Jurkat, Clone E6-1 (cell line): ENCODE measurements around the gene KIRREL2.
A peak's percentile ranks its signal among the peaks of the same experiment; 100 is the strongest.
"Not testable (repeated sequence)": the region's sequence is repeated elsewhere in the genome, so short reads cannot be mapped to it uniquely, and the experiment has no call there.

Experiments
- DNase-seq: peaks from one replicate; pipeline ENCODE4 v3.0.0-alpha.2; 2011; ENCODE audit warnings: low read depth, low spot score
- H3K4me3 ChIP-seq: 2 replicates; pipeline ENCODE4 v1.5.1; 2011; ENCODE audit warnings: mild to moderate bottlenecking, low read length, control low read depth, moderate library complexity

Gene KIRREL2

GRCh38 chr19:35890113-35890650, 33.5 kb downstream of the KIRREL2 start:
- DNase-seq, result no peak
- no peak overlapping the region for H3K4me3 ChIP-seq

- DNase-seq, H3K4me3 ChIP-seq: not testable (repeated sequence)
These were observed 35.1 kb downstream of the KIRREL2 start for GRCh38 chr19:35891819-35892218.

- DNase-seq, result no peak
- H3K4me3 ChIP-seq, result no peak overlapping the region
These were observed 37.6 kb downstream of the KIRREL2 start for GRCh38 chr19:35894342-35894741.

GRCh38 chr19:35895911-35896642, 39.4 kb downstream of the KIRREL2 start:
- DNase-seq, result no peak
- H3K4me3 ChIP-seq, result no peak overlapping the region

GRCh38 chr19:35896643-35897040, 39.9 kb downstream of the KIRREL2 start:
- DNase-seq, result no peak
- no peak overlapping the region for H3K4me3 ChIP-seq

GRCh38 chr19:35897706-35898451, 41.2 kb downstream of the KIRREL2 start:
- DNase-seq, result no peak
- peak overlapping the region; percentile 91 for H3K4me3 ChIP-seq

- peak overlapping the region; percentile 91 for H3K4me3 ChIP-seq
- DNase-seq, result no peak
These were observed 41.7 kb downstream of the KIRREL2 start for GRCh38 chr19:35898499-35898809.

- peak overlapping the region; percentile 91 for H3K4me3 ChIP-seq
- peak; percentile 85 for DNase-seq
These were observed 43.0 kb downstream of the KIRREL2 start for GRCh38 chr19:35899547-35900214.

GRCh38 chr19:35901055-35901644, 44.4 kb downstream of the KIRREL2 start:
- no peak for DNase-seq
- H3K4me3 ChIP-seq, result peak overlapping the region; percentile 91

GRCh38 chr19:35901854-35902661, 45.3 kb downstream of the KIRREL2 start, which contains the start of gene HCST:
Gene HCST (plus strand): TSS chr19:35902529. CDS start chr19:35902594, 65 bp downstream.
- peak; percentile 82 for DNase-seq
- peak within 1 kb of the TSS; percentile 91 for H3K4me3 ChIP-seq

- no peak for DNase-seq
- H3K4me3 ChIP-seq, result peak overlapping the region; percentile 91
These were observed 46.3 kb downstream of the KIRREL2 start for GRCh38 chr19:35902870-35903475.

GRCh38 chr19:35903550-35904179, 47.0 kb downstream of the KIRREL2 start:
- peak; percentile 96 for DNase-seq
- peak overlapping the region; percentile 91 for H3K4me3 ChIP-seq

- no peak for DNase-seq
- H3K4me3 ChIP-seq, result no peak overlapping the region
These were observed 47.8 kb downstream of the KIRREL2 start for GRCh38 chr19:35904311-35905068.

GRCh38 chr19:35905178-35905727, 48.5 kb downstream of the KIRREL2 start:
- no peak overlapping the region for H3K4me3 ChIP-seq
- no peak for DNase-seq

GRCh38 chr19:35907377-35907745, 50.6 kb downstream of the KIRREL2 start:
- no peak for DNase-seq

GRCh38 chr19:35908010-35908441, 51.3 kb downstream of the KIRREL2 start, which contains the start of gene TYROBP:
Gene TYROBP (minus strand): TSS chr19:35908295. CDS start chr19:35908228, 67 bp downstream.
- DNase-seq, result no peak
- H3K4me3 ChIP-seq, result no peak within 1 kb of the TSS

More at GRCh38 chr19:35907377-35907745, 50.6 kb downstream of the KIRREL2 start:
- no peak overlapping the region for H3K4me3 ChIP-seq
